IPS-NIHi7 (cell line): ENCODE measurements around the gene SHC4.

ENCODE experiments used
- DNase-seq: peaks from one replicate; pipeline ENCODE4 v3.0.0; 2012; ENCODE audit warnings: mixed read lengths; ENCODE audit errors: extremely low spot score

Gene SHC4

GRCh38 chr15:48967336-48967735 is 3.6 kb upstream of the SHC4 start:
- DNase-seq: no peak

GRCh38 chr15:48966595-48967301 is 3.0 kb upstream of the SHC4 start:
- DNase-seq: no peak

- DNase-seq: no peak
Measured at GRCh38 chr15:48965972-48966371, 2.3 kb upstream of the SHC4 start.

GRCh38 chr15:48964898-48965297 is 1.2 kb upstream of the SHC4 start:
- no peak for DNase-seq

- peak; percentile 37 for DNase-seq
Measured at GRCh38 chr15:48962662-48963523, 826 bp downstream of the SHC4 start.

GRCh38 chr15:48955967-48956366 is 7.8 kb downstream of the SHC4 start:
- no peak for DNase-seq

GRCh38 chr15:48955370-48955769 is 8.3 kb downstream of the SHC4 start:
- no peak for DNase-seq

GRCh38 chr15:48954538-48954937 is 9.2 kb downstream of the SHC4 start:
- DNase-seq: peak; percentile 49

GRCh38 chr15:48946840-48947187 is 16.9 kb downstream of the SHC4 start:
- DNase-seq: no peak

- DNase-seq: no peak
Measured at GRCh38 chr15:48946074-48946839, 17.5 kb downstream of the SHC4 start.

GRCh38 chr15:48945386-48945785 is 18.3 kb downstream of the SHC4 start:
- no peak for DNase-seq

GRCh38 chr15:48941904-48942303 is 21.8 kb downstream of the SHC4 start:
- DNase-seq: no peak

GRCh38 chr15:48940508-48940907 is 23.2 kb downstream of the SHC4 start:
- no peak for DNase-seq

- no peak for DNase-seq
Measured at GRCh38 chr15:48939648-48940047, 24.1 kb downstream of the SHC4 start.

GRCh38 chr15:48937886-48938285 is 25.8 kb downstream of the SHC4 start:
- DNase-seq: no peak

GRCh38 chr15:48936666-48937065 is 27.1 kb downstream of the SHC4 start:
- no peak for DNase-seq

- no peak for DNase-seq
Measured at GRCh38 chr15:48935236-48935635, 28.5 kb downstream of the SHC4 start.

- no peak for DNase-seq
Measured at GRCh38 chr15:48930735-48931134, 33.0 kb downstream of the SHC4 start.

GRCh38 chr15:48929661-48930060 is 34.1 kb downstream of the SHC4 start:
- DNase-seq: no peak

- no peak for DNase-seq
Measured at GRCh38 chr15:48928877-48929538, 34.7 kb downstream of the SHC4 start.

GRCh38 chr15:48925714-48926223 is 38.0 kb downstream of the SHC4 start:
- DNase-seq: peak; percentile 16
